Right lobe of liver (tissue), 4 donors: ENCODE results near the gene ANKRD18A.

Experiments
- POLR2A ChIP-seq: fragments of 450-650 bp; IDR thresholded peaks from one replicate; pipeline ENCODE4 v1.6.1; 2017; ENCODE audit warnings: antibody characterized with exemption, mild to moderate bottlenecking
- TF ChIP-seq, protein P1 (sequence below), 4 donors: fragments of 200-600 bp in 3 of 4; fragments of 450-650 bp in 1 of 4; IDR thresholded peaks; one replicate each; pipeline versions ENCODE4 v1.5.1 to v1.8.0; 2016 to 2022; ENCODE audit warnings: antibody characterized with exemption in 4 of 4, mild to moderate bottlenecking in 2 of 4
- donor health status: DM: no; HTN: no; CAD: no.
- donor health status: DM: no; HTN: no; CAD: no.
- donor health status: DM: no; HTN: yes; CAD: no.

- TF ChIP-seq, protein P1, sequence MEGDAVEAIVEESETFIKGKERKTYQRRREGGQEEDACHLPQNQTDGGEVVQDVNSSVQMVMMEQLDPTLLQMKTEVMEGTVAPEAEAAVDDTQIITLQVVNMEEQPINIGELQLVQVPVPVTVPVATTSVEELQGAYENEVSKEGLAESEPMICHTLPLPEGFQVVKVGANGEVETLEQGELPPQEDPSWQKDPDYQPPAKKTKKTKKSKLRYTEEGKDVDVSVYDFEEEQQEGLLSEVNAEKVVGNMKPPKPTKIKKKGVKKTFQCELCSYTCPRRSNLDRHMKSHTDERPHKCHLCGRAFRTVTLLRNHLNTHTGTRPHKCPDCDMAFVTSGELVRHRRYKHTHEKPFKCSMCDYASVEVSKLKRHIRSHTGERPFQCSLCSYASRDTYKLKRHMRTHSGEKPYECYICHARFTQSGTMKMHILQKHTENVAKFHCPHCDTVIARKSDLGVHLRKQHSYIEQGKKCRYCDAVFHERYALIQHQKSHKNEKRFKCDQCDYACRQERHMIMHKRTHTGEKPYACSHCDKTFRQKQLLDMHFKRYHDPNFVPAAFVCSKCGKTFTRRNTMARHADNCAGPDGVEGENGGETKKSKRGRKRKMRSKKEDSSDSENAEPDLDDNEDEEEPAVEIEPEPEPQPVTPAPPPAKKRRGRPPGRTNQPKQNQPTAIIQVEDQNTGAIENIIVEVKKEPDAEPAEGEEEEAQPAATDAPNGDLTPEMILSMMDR (IDR thresholded peaks at IDR 0.05), result no peak
- TF ChIP-seq POLR2A, result no peak
Measured at GRCh38 chr9:38521762-38522161, 98.6 kb downstream of the ANKRD18A start.
